IMR-90 (cell line): ENCODE data around the gene TOMM7. TPM values are rescaled to one million over a fixed set of nuclear protein-coding genes. Genes with fewer than 3 reads are reported as not detected.
"Not testable (repeated sequence)": the region's sequence is repeated elsewhere in the genome, so short reads cannot be mapped to it uniquely, and the experiment has no call there.

Source experiments
- ATAC-seq: fragments of 200-7000 bp; cut with Tn5 transposase; 2 replicates; pipeline ENCODE4 v1.9.1; 2020; ENCODE audit warnings: low read depth, mild to moderate bottlenecking, moderate library complexity
- BruUV-seq: library from RNA; stranded (reverse); fragments of 400-500 nt; replicated peaks from 2 replicates; lab custom pipeline; 2021; lab: Mats Ljungman, UMichigan
- CTCF ChIA-PET: fragments of 300-600 bp; formaldehyde crosslinking; extraction: SDS; loops from one replicate; lab custom pipeline; 2021; ENCODE audit warnings: antibody characterized with exemption; lab: Yijun Ruan, JAX
- POLR2A ChIA-PET: fragments of 300-600 bp; sonication (Branson Sonifier 250); formaldehyde crosslinking; loops from one replicate; lab custom pipeline; 2022; ENCODE audit warnings: antibody characterized with exemption; ENCODE audit not compliant: unreplicated experiment; lab: Charles Lee
- DNase-seq: peaks from one replicate; pipeline ENCODE4 v3.0.0; 2013
- H2AFZ ChIP-seq: replicated peaks from 2 replicates; pipeline ENCODE3; 2013; ENCODE audit warnings: low read length, mild to moderate bottlenecking; ENCODE audit not compliant: poor library complexity
- H2AK5ac ChIP-seq: 2 replicates; pipeline ENCODE4 v1.6.1; 2013; ENCODE audit warnings: low read depth, low read length, inconsistent platforms
- H2AK9ac ChIP-seq: replicated peaks from 2 replicates; pipeline ENCODE3; 2013; ENCODE audit warnings: mild to moderate bottlenecking, low read depth, low read length, moderate library complexity; ENCODE audit not compliant: poor library complexity
- H2BK120ac ChIP-seq: 2 replicates; pipeline ENCODE4 v1.6.1; 2013; ENCODE audit warnings: low read depth, low read length, inconsistent platforms
- H2BK15ac ChIP-seq: 3 replicates; pipeline ENCODE4 v1.6.1; 2013; ENCODE audit warnings: low read depth, low read length, inconsistent platforms
- H2BK20ac ChIP-seq: 2 replicates; pipeline ENCODE4 v1.6.1; 2013; ENCODE audit warnings: low read depth, mild to moderate bottlenecking, inconsistent platforms, low read length, moderate library complexity
- H2BK5ac ChIP-seq: 2 replicates; pipeline ENCODE4 v1.6.1; 2013; ENCODE audit warnings: mild to moderate bottlenecking, low read depth, low read length, inconsistent platforms; ENCODE audit not compliant: poor library complexity, severe bottlenecking
- H3K14ac ChIP-seq: replicated peaks from 2 replicates; pipeline ENCODE4 v1.6.1; 2013; ENCODE audit warnings: low read depth, low read length, inconsistent platforms
- H3K18ac ChIP-seq: 2 replicates; pipeline ENCODE4 v1.6.1; 2013; ENCODE audit warnings: low read depth, low read length, control low read depth
- H3K23ac ChIP-seq: 2 replicates; pipeline ENCODE4 v1.6.1; 2013; ENCODE audit warnings: low read depth, low read length, inconsistent platforms
- H3K27ac ChIP-seq: 2 replicates; pipeline ENCODE4 v1.5.1; 2013; ENCODE audit warnings: mild to moderate bottlenecking, control low read depth, low read length; ENCODE audit not compliant: insufficient read depth
- H3K27me3 ChIP-seq: 2 replicates; pipeline ENCODE4 v1.6.1; 2013; ENCODE audit warnings: low read length; ENCODE audit not compliant: control insufficient read depth, insufficient read depth
- H3K36me3 ChIP-seq: 2 replicates; pipeline ENCODE4 v1.6.1; 2013; ENCODE audit warnings: low read length, mixed read lengths; ENCODE audit not compliant: control insufficient read depth, insufficient read depth
- H3K4ac ChIP-seq: 2 replicates; pipeline ENCODE4 v1.6.1; 2013; ENCODE audit warnings: low read depth, low read length, inconsistent platforms
- H3K4me1 ChIP-seq: 2 replicates; pipeline ENCODE4 v1.6.1; 2013; ENCODE audit warnings: low read length, mixed read lengths; ENCODE audit not compliant: control insufficient read depth, insufficient read depth
- H3K4me2 ChIP-seq: 2 replicates; pipeline ENCODE4 v1.6.1; 2013; ENCODE audit warnings: low read depth, mild to moderate bottlenecking, control low read depth, low read length, moderate library complexity
- H3K4me3 ChIP-seq: 2 replicates; pipeline ENCODE4 v1.5.1; 2013; ENCODE audit warnings: low read depth, mild to moderate bottlenecking, control low read depth, low read length, moderate library complexity; ENCODE audit not compliant: insufficient read depth
- H3K56ac ChIP-seq: 2 replicates; pipeline ENCODE4 v1.6.1; 2013; ENCODE audit warnings: low read length, inconsistent platforms; ENCODE audit not compliant: insufficient read depth; ENCODE audit errors: extremely low read depth
- H3K79me1 ChIP-seq, 2 experiments: 2 replicates each; pipeline ENCODE4 v1.6.1; 2013; ENCODE audit warnings: low read length in 2 of 2, inconsistent platforms in 1 of 2, low read depth in 1 of 2
- H3K9ac ChIP-seq: 2 replicates; pipeline ENCODE4 v1.6.1; 2013; ENCODE audit warnings: low read depth, low read length, control low read depth
- H3K9me1 ChIP-seq: 2 replicates; pipeline ENCODE4 v1.6.1; 2013; ENCODE audit warnings: low read length, inconsistent platforms; ENCODE audit not compliant: insufficient read depth
- H3K9me3 ChIP-seq: 2 replicates; pipeline ENCODE4 v1.6.1; 2013; ENCODE audit warnings: low read length; ENCODE audit not compliant: control insufficient read depth, insufficient read depth
- H4K20me1 ChIP-seq: 2 replicates; pipeline ENCODE4 v1.6.1; 2013; ENCODE audit warnings: low read length, inconsistent platforms; ENCODE audit not compliant: insufficient read depth
- H4K5ac ChIP-seq: 2 replicates; pipeline ENCODE4 v1.6.1; 2013; ENCODE audit warnings: mild to moderate bottlenecking, low read depth, low read length, control low read depth
- H4K8ac ChIP-seq, 2 experiments: 2 replicates each; pipeline ENCODE4 v1.6.1; 2013; ENCODE audit warnings: low read depth in 2 of 2, low read length in 2 of 2, control low read depth in 1 of 2, inconsistent platforms in 1 of 2
- H4K91ac ChIP-seq: 2 replicates; pipeline ENCODE4 v1.6.1; 2013; ENCODE audit warnings: low read depth, low read length, inconsistent platforms; ENCODE audit not compliant: insufficient read depth
- WGBS, 2 experiments: methylation state at CpG; one replicate each; pipeline versions ENCODE4 v1.1.5 to v1.1.7; 2013; ENCODE audit warnings: missing lambda C conversion rate in 2 of 2; ENCODE audit not compliant: insufficient read length in 1 of 2; ENCODE audit errors: extremely low coverage in 2 of 2; 5-methylcytosine and 5-hydroxymethylcytosine counted together
- dilution Hi-C: fragments of 300-500 bp; cut with HindIII; formaldehyde crosslinking; loops from one replicate; pipeline ENCODE4 v1.14.3; 2018; ENCODE audit warnings: low sequenced_read_pairs; ENCODE audit not compliant: unreplicated experiment
- in situ Hi-C: fragments of 300-500 bp; cut with MboI; formaldehyde crosslinking; loops from 3 replicates; pipeline ENCODE4 v1.14.3; 2019; ENCODE audit warnings: low sequenced_read_pairs, inconsistent platforms, mixed read lengths
- intact Hi-C: fragments of 100-400 bp; cut with micrococcal nuclease; formaldehyde crosslinking; loops from 2 replicates; pipeline ENCODE4 v1.10.0; 2022
- polyA plus RNA-seq, 3 experiments: library from polyadenylated mRNA; depleted of rRNA; stranded (reverse); fragments of >200 nt; gene quantifications; 2 replicates each; pipeline ENCODE4 v1.2.3, GENCODE V29; 2012; ENCODE audit warnings: low replicate concordance in 1 of 3
- total RNA-seq: library from RNA; depleted of rRNA; stranded (reverse); fragments of >200 nt; gene quantifications from 2 replicates; pipeline ENCODE4 v1.2.3, GENCODE V29; 2012

TOMM7 gene
- total and polyA plus RNA-seq, 2 of the 4 experiments (the other 2 are of a cell fraction) = 67.2 to 727 TPM

DNA sequence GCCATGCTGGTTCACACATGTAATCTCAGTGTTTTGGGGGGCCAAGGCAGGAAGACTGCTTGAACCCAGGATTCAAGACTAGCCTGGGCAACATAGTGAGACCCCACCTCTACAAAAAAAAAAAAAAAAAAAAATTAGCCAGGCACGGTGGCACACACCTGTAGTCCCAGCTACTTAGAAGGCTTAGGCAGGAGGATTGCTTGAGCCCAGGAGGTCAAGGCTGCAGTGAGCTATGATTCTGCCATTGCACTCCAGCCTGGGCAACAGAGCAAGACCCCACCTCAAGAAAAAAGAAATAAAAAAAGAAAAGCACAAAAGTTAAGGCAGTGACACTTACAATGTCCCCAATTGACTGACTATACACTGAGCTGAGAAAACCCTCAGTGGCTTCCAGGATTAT lies 27.7 kb upstream of the TOMM7 start:
- H3K9ac ChIP-seq, POLR2A ChIA-PET: not testable (repeated sequence)

More for the DNA sequence above, 27.7 kb upstream of the TOMM7 start:
- H3K27ac ChIP-seq, DNase-seq, H2BK5ac ChIP-seq, H2BK20ac ChIP-seq, BruUV-seq, H3K56ac ChIP-seq, H2AK5ac ChIP-seq, H3K18ac ChIP-seq, H3K4me3 ChIP-seq, H3K36me3 ChIP-seq, H4K8ac ChIP-seq, intact Hi-C loops, H2AFZ ChIP-seq, H3K23ac ChIP-seq, H3K27me3 ChIP-seq, H4K5ac ChIP-seq, CTCF ChIA-PET, dilution Hi-C loops, ATAC-seq, in situ Hi-C loops, H3K4me1 ChIP-seq, H3K9me3 ChIP-seq, H3K9me1 ChIP-seq, H3K4me2 ChIP-seq, H3K14ac ChIP-seq, H2BK15ac ChIP-seq, H2AK9ac ChIP-seq, H4K20me1 ChIP-seq, H4K91ac ChIP-seq, H2BK120ac ChIP-seq, H3K4ac ChIP-seq: not testable (repeated sequence)
- peaks cover 2 to 14% of the 10 kb centered on the region in 2 experiments; a peak in 3 of 4 replicates for H3K79me1 ChIP-seq
- no CpG with 5 or more reads among the region's 1 CpG for WGBS, 2 experiments
